IPS-NIHi11 (cell line): ENCODE results near the gene ELAVL3.
"Not testable (repeated sequence)": the region's sequence is repeated elsewhere in the genome, so short reads cannot be mapped to it uniquely, and the experiment has no call there.

ENCODE experiments used
- DNase-seq: peaks from one replicate; pipeline ENCODE4 v3.0.0; 2012; ENCODE audit warnings: mixed read lengths, low spot score

Gene ELAVL3

DNA sequence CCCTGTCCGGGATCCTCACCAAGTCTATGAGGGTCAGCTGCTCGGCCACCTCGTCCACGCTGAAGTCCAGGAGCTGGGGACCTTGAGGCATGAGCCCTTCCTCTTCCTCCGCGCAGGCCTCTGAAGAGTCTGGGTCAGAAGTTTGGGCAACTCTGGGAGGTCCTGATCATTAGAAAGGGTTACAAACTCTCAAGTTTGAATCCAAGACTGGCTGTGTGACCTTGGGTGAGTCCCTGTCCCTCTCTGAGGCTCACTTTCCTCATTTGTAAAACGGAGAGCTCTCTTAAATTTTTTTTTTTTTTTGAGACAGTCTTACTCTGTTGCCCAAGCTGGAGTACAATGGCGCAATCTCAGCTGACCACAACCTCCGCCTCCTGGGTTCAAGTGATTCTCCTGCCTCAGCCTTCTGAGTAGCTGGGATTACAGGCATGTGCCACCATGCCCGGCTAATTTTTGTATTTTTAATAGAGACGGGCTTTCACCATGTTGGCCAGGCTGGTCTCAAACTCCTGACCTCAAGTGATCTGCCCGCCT, 74.1 kb downstream of the ELAVL3 start:
- DNase-seq, result not testable (repeated sequence)

DNA sequence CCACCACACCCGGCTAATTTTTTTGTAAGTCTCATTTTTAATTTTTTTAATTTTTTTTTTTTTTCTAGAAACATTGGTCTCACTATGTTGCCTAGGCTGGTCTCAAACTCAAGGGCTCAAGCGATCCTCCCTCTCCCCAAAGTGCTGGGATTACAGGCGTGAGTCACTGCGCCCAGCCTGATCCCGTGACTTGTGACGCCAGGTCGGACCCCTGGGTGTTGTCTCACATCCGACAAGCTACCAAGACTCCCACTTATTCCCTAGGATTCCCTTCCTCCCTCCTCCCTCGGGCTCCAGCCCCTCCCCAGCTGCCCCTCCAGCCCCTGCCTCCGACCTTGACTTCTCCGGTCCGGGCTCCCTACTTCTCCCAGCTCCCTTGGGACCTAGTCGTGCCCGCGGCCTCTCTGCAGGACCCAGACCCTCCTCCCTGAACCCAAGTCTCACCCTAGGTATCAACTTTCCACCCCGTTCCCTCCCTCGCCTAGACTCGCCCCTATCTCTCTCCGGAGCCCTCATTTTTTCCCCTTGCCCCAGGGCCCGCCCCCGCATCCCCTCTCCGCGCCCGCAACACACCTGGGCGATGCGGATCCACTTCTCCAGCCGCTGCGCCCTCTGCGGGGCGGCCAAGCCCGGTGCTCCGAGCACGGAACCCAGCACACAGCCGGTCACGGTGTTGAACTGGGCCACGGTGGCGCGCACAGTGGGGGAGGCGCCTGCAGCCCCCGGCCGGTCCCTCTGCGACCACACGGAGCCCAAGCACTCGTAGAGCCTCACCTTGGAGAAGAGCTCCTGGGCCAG, 74.8 kb downstream of the ELAVL3 start:
- DNase-seq, result peak; percentile 83

DNA sequence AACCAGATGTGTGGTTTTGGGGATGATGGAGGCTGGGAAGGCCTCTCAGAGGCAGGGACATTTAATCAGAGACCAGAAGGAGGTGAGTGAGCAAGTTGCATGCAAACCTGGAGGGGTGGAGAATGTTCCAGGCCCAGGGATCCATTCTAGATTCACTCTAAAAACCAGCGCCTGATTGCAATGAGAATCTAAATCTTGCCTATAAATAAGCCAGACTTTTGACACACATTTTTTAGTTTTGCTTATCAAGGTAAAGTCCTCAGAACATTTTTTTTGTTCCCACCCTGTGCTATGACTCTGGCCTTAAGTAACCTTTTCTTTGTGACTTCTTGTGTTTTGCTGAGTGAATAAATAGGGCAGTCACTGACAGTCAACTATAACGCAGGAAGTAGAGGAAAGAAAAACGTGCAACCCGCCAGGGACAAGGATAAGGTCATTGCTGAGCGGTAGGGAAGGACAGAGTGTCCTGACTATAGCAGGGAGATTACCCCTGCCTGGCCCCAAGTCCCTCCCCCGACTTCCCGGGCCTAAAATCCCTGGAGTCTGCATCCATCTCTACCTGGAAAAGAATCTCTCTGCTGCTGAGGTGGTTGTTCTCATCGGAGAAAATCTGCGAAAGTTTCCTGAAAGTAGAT, 76.1 kb downstream of the ELAVL3 start:
- no peak for DNase-seq

DNA sequence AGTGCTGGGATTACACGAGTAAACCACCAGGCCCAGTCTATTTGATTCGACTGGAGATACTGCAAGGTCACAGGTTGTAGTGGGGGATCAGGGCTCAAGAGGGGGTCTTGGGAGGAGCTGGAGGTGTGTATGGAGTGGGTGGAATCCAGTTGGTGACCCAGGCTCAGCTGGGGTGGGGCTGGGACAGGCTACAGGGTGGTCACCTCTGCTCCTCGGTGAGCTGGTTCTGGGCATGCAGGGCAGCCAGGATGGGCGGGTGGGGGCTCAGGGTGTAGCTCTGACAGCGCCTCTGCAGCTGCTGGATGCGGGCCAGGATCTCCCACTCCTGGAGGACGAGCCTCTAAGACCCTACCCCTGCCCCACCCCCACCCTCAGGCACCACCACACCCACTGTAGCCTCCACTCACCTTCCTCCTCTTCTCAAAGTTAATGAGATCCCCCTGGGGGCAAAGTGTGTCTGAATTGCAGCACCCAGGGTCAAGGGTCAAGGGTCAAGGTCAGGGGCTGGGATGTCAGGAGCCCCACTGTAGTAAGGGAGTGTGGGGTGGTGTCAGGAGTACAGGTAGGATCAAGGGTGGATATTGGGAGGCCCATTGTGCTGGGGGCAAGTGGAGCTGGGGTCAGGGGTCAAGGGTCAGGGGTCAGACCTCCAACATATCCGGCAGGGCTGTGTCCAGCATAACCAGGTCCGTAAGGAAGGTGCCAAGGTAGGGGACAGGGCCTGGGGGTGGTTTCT, 78.9 kb downstream of the ELAVL3 start:
- DNase-seq, result no peak
